HepG2 (cell line): ENCODE measurements around the gene NOB1. TPM values are rescaled to one million over a fixed set of nuclear protein-coding genes. Genes with fewer than 3 reads are reported as not detected.
A peak's percentile ranks its signal among the peaks of the same experiment; 100 is the strongest.

Experiments used
- BCLAF1 ChIP-seq: fragments of 450-650 bp; IDR thresholded peaks from 2 replicates; pipeline ENCODE4 v1.6.1; 2017; ENCODE audit warnings: mild to moderate bottlenecking
- BORCS8-MEF2B ChIP-seq: sonication (generic); formaldehyde crosslinking; IDR thresholded peaks from 2 replicates; pipeline ENCODE4 v1.8.0; 2022; ENCODE audit warnings: mild to moderate bottlenecking, missing genetic modification reagents
- CTCF ChIP-seq: sonication (generic); formaldehyde crosslinking; IDR thresholded peaks from 2 replicates; pipeline ENCODE4 v1.5.0; 2020; ENCODE audit warnings: mild to moderate bottlenecking, missing genetic modification reagents, moderate library complexity
- FUBP1 ChIP-seq: sonication (generic); formaldehyde crosslinking; IDR thresholded peaks from 2 replicates; pipeline ENCODE4 v1.5.1; 2020; ENCODE audit warnings: missing genetic modification reagents, mild to moderate bottlenecking, borderline replicate concordance
- HOXA5 ChIP-seq: sonication (generic); formaldehyde crosslinking; IDR thresholded peaks from 2 replicates; pipeline ENCODE4 v1.4.0; 2020; ENCODE audit warnings: missing genetic modification reagents
- JUNB ChIP-seq: sonication (generic); formaldehyde crosslinking; IDR thresholded peaks from 2 replicates; pipeline ENCODE4 v1.8.0; 2022; ENCODE audit warnings: missing genetic modification reagents, mild to moderate bottlenecking, borderline replicate concordance
- KLF11 ChIP-seq: IDR thresholded peaks from 2 replicates; pipeline ENCODE4 v1.6.1; 2016; ENCODE audit warnings: missing compliant biosample characterization
- PAF1 ChIP-seq: IDR thresholded peaks from 2 replicates; pipeline ENCODE4 v1.6.1; 2016; ENCODE audit warnings: missing genetic modification reagents, missing compliant biosample characterization
- RERE ChIP-seq: IDR thresholded peaks from 2 replicates; pipeline ENCODE4 v1.6.1; 2016; ENCODE audit warnings: low read depth, missing genetic modification reagents, missing compliant biosample characterization
- TCF7L2 ChIP-seq: IDR thresholded peaks from 2 replicates; pipeline ENCODE4 v1.6.1; 2011; ENCODE audit warnings: mild to moderate bottlenecking, low read depth, low read length, moderate library complexity
- ZBTB8A ChIP-seq: sonication (generic); formaldehyde crosslinking; IDR thresholded peaks from 2 replicates; pipeline ENCODE4 v1.4.0; 2020; ENCODE audit warnings: mild to moderate bottlenecking, low read depth, missing genetic modification reagents, borderline replicate concordance
- ZIK1 ChIP-seq: sonication (generic); formaldehyde crosslinking; IDR thresholded peaks from 2 replicates; pipeline ENCODE4 v1.5.0; 2020; ENCODE audit warnings: mild to moderate bottlenecking, low read depth, missing genetic modification reagents, borderline replicate concordance
- ZNF296 ChIP-seq: sonication (generic); formaldehyde crosslinking; conservative IDR thresholded peaks from 2 replicates; pipeline ENCODE4 v1.5.0; 2020; ENCODE audit warnings: mild to moderate bottlenecking, missing genetic modification reagents
- ZNF616 ChIP-seq: sonication (generic); formaldehyde crosslinking; IDR thresholded peaks from 2 replicates; pipeline ENCODE4 v1.5.0; 2020; ENCODE audit warnings: low read depth, mild to moderate bottlenecking, missing genetic modification reagents
- ZNF737 ChIP-seq: sonication (generic); formaldehyde crosslinking; IDR thresholded peaks from 2 replicates; pipeline ENCODE4 v1.5.0; 2020; ENCODE audit warnings: missing genetic modification reagents, mild to moderate bottlenecking, borderline replicate concordance
- ZNF772 ChIP-seq: sonication (generic); formaldehyde crosslinking; IDR thresholded peaks from 2 replicates; pipeline ENCODE4 v1.5.0; 2020; ENCODE audit warnings: mild to moderate bottlenecking, missing genetic modification reagents
- ZSCAN5A ChIP-seq: sonication (generic); formaldehyde crosslinking; IDR thresholded peaks from 2 replicates; pipeline ENCODE4 v1.8.0; 2022; ENCODE audit warnings: mild to moderate bottlenecking, missing genetic modification reagents, borderline replicate concordance
- polyA plus RNA-seq, 8 experiments: library from polyadenylated mRNA; depleted of rRNA in 3 of 8; stranded (reverse) in 7 of 8; unstranded in 1 of 8; fragments of >200 nt; fragmentation: Illumina TruSeq in 4 of 8; extraction: Trizol in 4 of 8; gene quantifications; 2 replicates each; pipeline versions ENCODE4 v1.2.1 to v1.2.3, GENCODE V29; 2011 to 2016; ENCODE audit warnings: low read depth in 4 of 8, missing spikeins in 1 of 8, mixed read lengths in 1 of 8; ENCODE audit not compliant: insufficient read depth in 1 of 8
- total RNA-seq, 5 experiments: library from RNA; depleted of rRNA; stranded (reverse); fragments of >200 nt; fragmentation: Illumina TruSeq; extraction: Trizol; gene quantifications; 2 replicates each; pipeline ENCODE4 v1.2.3, GENCODE V29; 2016; ENCODE audit warnings: low read depth in 1 of 5

NOB1 gene
- total and polyA plus RNA-seq, 2 of the 13 experiments (the other 11 are each of a cell fraction or from before 2014, with no cell fraction given) = 47.1 to 162 TPM

GRCh38 chr16:69771651-69771967 lies 16.9 kb upstream of the NOB1 start (continued):
- TF ChIP-seq CTCF (CRISPR knock-in tag) (no peak), BCLAF1 (no peak), RERE (CRISPR knock-in tag) (peak; percentile 59; the same call in 1 of the 2 replicates), TCF7L2 (no peak), ZNF616 (CRISPR knock-in tag) (no peak), ZIK1 (CRISPR knock-in tag) (no peak), HOXA5 (CRISPR knock-in tag) (no peak), KLF11 (CRISPR knock-in tag) (no peak), ZNF772 (CRISPR knock-in tag) (peak; percentile 35; the same call in 1 of the 2 replicates), JUNB (CRISPR knock-in tag) (no peak), ZNF737 (CRISPR knock-in tag) (no peak), ZBTB8A (no peak), PAF1 (CRISPR knock-in tag) (no peak), FUBP1 (no peak), ZSCAN5A (CRISPR knock-in tag) (no peak), ZNF296 (no peak), BORCS8-MEF2B (CRISPR knock-in tag) (no peak)
